ENCODE results near the gene PCED1B. TPM values are rescaled to one million over a fixed set of nuclear protein-coding genes. Genes with fewer than 3 reads are reported as not detected.

The PCED1B gene
- total RNA-seq, 2 donors from 2014 or later = 0.87 to 46.9 TPM

GRCh38 chr12:47071241-47071852 is 8.1 kb upstream of the PCED1B start:
- no peaks in the 10 kb centered on the region for H3K4me1 ChIP-seq (replicated peaks)
- intact Hi-C loops (cut with DNase I) = no loop called here
- no peak for DNase-seq (ENCODE audit: low spot score)
- no peak overlapping the region for H3K27ac ChIP-seq
- H3K36me3 ChIP-seq = no peaks in the 10 kb centered on the region
- H3K27me3 ChIP-seq (replicated peaks; ENCODE audit: insufficient read depth) = no peaks in the 10 kb centered on the region
- H3K9me3 ChIP-seq = no peaks in the 10 kb centered on the region
- H3K4me3 ChIP-seq = no peak overlapping the region
- WGBS = 70% methylated on average over 5 of the region's 5 CpGs
- TF ChIP-seq POLR2A (IDR thresholded peaks at IDR 0.05) (no peak), CTCF (IDR thresholded peaks at IDR 0.05) (peak in 2 of 4 experiments; percentile 18 to 26)

GRCh38 chr12:47073951-47074350 is 5.5 kb upstream of the PCED1B start:
- TF ChIP-seq POLR2AphosphoS5 (IDR thresholded peaks at IDR 0.05) (no peak), CTCF (IDR thresholded peaks at IDR 0.05) (no peak), POLR2A (IDR thresholded peaks at IDR 0.05) (no peak)
- Histone ChIP-seq H3K27me3 (replicated peaks; ENCODE audit: insufficient read depth) (no peaks in the 10 kb centered on the region), H3K4me3 (no peak overlapping the region), H3K36me3 (no peaks in the 10 kb centered on the region), H3K4me1 (replicated peaks) (no peaks in the 10 kb centered on the region), H3K27ac (no peak overlapping the region), H3K9me3 (no peaks in the 10 kb centered on the region)
- DNase-seq (ENCODE audit: low spot score) = no peak
- 93% methylated on average over 3 of the region's 3 CpGs for WGBS
- intact Hi-C loops (cut with DNase I) = no loop called here

GRCh38 chr12:47074757-47075156 is 4.7 kb upstream of the PCED1B start:
- H3K27me3 ChIP-seq (replicated peaks; ENCODE audit: insufficient read depth) = no peaks in the 10 kb centered on the region
- WGBS = 100% methylated on average over 2 of the region's 2 CpGs
- H3K4me3 ChIP-seq = no peak overlapping the region
- no peaks in the 10 kb centered on the region for H3K9me3 ChIP-seq
- intact Hi-C loops (cut with DNase I) = loop anchor here (5.0 kb wide), 3 partner anchors 37 to 323 kb away; no protein-coding TSS in a partner anchor
- TF ChIP-seq CTCF (IDR thresholded peaks at IDR 0.05) (no peak), POLR2A (IDR thresholded peaks at IDR 0.05) (no peak)
- no peak for DNase-seq (ENCODE audit: low spot score)
- H3K36me3 ChIP-seq = no peaks in the 10 kb centered on the region
- no peak overlapping the region for H3K27ac ChIP-seq
- H3K4me1 ChIP-seq (replicated peaks) = no peaks in the 10 kb centered on the region

GRCh38 chr12:47075192-47076084 is 4.0 kb upstream of the PCED1B start:
- H3K4me1 ChIP-seq (replicated peaks) = no peaks in the 10 kb centered on the region
- no peaks in the 10 kb centered on the region for H3K27me3 ChIP-seq (replicated peaks; ENCODE audit: insufficient read depth)
- H3K9me3 ChIP-seq = no peaks in the 10 kb centered on the region
- no peak overlapping the region for H3K27ac ChIP-seq
- no peak for DNase-seq (ENCODE audit: low spot score)
- H3K4me3 ChIP-seq = no peak overlapping the region
- 96% methylated on average over 7 of the region's 7 CpGs for WGBS
- H3K36me3 ChIP-seq = no peaks in the 10 kb centered on the region
- TF ChIP-seq POLR2AphosphoS5 (IDR thresholded peaks at IDR 0.05) (no peak), CTCF (IDR thresholded peaks at IDR 0.05) (no peak), POLR2A (IDR thresholded peaks at IDR 0.05) (no peak)
- intact Hi-C loops (cut with DNase I) = loop anchor here (5.0 kb wide), 3 partner anchors 38 to 322 kb away; no protein-coding TSS in a partner anchor
